GM18951 (cell line): ENCODE measurements around the gene DOCK10.

ENCODE experiments used
- POLR2A ChIP-seq: IDR thresholded peaks from 4 replicates; pipeline ENCODE4 v1.6.1; 2011; ENCODE audit warnings: mild to moderate bottlenecking; ENCODE audit not compliant: insufficient read length, insufficient read depth; ENCODE audit errors: extremely low read depth
- in situ Hi-C: fragments of 300-500 bp; cut with MboI; formaldehyde crosslinking; loops from one replicate; pipeline ENCODE4 v1.12.0; 2022; ENCODE audit warnings: low sequenced_read_pairs, mixed read lengths, inconsistent platforms; ENCODE audit not compliant: unreplicated experiment

DOCK10 gene

DNA sequence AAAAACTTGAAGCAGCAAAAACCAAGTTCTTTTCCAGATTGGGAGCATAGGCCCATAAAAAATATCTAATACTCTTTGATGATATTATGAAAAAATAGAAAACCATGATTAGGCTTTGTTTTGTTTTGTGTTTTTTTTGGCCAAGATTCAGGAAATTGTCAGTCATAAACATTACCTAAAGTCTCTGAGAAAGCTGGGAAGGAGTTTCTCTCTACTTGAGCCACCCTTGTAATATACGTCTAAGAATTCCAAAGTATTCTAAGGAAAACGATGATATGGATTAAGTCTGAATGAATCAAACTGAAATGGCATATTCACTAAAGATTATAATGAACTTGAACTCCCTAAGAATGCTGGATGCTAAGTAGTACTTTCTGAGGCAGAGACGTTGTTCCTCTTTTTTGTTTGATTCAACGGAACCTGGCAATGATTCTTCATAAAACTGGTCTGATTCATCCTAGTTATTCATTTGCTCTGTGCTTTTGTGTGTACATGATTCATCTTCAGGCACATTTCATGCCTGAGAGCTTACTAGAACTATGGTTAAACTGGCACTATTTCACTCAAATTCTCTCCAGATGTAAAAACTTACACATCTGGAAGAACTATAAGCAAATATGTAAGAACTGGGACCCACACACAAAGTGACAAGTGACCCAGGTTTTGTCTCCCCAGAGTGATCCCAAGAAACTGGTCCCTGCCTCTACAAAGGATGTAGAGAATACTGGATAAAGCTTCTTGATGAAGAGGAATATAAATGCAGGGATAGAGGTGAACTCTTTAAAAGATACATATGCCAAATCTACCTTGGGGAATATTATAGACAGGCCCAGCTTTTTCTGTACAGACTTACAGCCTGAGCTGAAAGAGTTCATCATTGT is 159.7 kb downstream of the DOCK10 start:
- no peak for TF ChIP-seq POLR2A
- in situ Hi-C loops: no loop called here

DNA sequence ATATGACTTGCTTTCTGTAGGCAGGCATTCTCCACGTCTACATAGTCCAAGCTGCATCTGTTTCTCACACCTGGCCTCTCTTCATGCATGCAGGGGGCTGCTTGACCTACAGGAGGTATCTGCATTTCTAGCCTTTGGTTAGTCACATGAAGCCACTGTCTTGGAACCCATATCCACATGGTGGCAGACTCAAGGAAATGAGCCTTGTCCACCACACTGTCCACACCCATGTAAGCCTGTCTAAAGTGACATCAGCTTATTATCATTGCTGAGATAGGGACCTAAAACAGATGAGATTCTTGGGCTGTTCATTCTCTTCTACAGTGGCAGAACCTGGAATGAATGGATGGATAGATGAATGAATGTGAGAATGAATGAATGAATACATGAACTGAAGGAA is 160.4 kb downstream of the DOCK10 start:
- in situ Hi-C loops: no loop called here
- no peak for TF ChIP-seq POLR2A

DNA sequence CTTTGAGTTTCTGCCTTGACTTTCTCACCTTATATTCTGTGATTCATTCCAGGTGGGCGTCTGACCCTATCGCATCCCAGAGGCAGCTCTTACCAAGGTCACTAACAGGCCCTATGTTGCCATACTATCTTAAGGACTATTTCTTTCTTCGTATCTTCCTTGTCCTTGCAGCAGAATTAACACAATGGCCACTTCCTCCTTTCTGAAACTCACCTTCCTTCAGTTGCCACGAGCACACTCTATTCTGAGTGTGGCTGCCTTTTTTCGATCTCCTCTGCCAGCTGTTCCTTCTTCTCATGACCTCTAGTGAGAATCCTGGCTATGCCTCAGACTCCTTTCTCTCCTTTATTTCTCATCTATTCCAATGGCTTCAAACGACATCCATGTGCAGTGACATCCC is 165.7 kb downstream of the DOCK10 start:
- no peak for TF ChIP-seq POLR2A
- in situ Hi-C loops: no loop called here

DNA sequence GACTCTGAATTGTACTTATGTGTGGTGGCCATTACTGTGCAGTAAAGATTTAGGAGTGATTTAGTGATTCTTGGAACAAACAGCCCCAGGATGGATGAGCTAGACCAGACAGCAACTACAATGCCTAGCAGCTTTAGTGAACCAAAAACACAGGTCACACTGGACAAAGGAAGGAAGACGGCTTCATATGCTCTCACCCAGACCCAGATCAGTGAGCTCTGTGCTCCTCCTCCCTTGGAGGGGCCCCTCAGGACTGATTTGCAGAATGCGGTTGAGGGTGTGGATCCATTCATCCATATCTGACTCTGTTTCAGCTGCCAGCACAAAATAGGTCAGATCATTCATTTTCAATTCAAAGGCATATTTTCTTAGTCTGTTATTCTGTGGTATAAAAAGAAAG is 166.4 kb downstream of the DOCK10 start:
- TF ChIP-seq POLR2A: no peak
- in situ Hi-C loops: no loop called here

DNA sequence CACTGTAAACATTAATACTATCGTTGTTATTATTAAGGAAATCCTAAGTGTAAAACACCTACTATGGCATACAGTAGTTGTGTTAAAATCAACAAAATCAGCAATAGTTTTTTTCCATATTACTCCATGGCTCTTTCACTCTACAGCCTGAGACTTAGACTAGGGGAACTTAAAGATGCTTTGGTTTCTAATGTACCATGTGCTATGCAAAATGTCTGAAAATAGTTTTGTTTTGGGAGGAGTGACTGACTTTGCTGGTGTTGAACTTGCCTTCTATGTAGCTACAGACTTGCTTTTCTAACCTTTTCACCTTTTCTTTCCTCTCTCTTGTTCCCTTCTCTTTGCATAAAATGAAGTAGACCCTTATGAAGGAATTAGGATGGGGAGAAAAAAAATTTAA is 167.1 kb downstream of the DOCK10 start:
- in situ Hi-C loops: no loop called here
- no peak for TF ChIP-seq POLR2A

DNA sequence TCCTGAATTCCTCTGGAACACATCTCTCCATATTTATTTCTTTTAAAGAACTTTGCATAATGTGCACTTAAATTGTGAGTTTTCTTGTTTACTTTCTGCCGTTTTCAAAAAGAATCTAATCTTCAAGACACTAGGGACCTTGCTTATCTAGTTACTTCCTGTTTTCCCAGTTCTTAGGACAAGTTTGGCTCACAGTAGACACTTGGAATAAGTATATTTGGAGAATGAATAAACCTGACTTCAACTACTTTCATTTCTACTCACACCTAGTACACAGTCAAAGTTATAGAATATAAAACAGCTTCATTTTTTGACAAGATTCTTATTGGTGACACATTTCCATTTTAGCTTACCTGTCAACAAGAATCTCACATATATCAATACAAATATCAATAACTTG is 170.5 kb downstream of the DOCK10 start:
- no peak for TF ChIP-seq POLR2A
- in situ Hi-C loops: no loop called here

DNA sequence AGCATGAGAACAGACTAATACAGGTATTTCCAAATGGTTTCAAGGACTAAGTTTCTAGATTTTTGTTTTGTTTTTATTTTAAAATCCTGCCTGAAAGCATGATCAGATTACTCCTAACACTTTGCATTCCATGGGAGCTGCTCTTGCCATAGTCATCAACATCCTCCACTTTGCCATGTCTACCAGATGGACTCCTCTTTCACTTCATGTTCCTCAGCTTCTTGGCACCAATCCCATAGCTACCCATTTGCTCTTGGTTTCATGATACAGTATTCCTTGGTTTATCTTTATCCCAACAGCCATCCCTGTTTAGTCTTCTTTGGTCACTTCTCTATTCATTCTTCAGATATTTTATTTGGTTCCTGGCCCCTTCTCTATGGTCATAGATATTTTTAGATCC is 171.9 kb downstream of the DOCK10 start:
- in situ Hi-C loops: no loop called here
- no peak for TF ChIP-seq POLR2A

DNA sequence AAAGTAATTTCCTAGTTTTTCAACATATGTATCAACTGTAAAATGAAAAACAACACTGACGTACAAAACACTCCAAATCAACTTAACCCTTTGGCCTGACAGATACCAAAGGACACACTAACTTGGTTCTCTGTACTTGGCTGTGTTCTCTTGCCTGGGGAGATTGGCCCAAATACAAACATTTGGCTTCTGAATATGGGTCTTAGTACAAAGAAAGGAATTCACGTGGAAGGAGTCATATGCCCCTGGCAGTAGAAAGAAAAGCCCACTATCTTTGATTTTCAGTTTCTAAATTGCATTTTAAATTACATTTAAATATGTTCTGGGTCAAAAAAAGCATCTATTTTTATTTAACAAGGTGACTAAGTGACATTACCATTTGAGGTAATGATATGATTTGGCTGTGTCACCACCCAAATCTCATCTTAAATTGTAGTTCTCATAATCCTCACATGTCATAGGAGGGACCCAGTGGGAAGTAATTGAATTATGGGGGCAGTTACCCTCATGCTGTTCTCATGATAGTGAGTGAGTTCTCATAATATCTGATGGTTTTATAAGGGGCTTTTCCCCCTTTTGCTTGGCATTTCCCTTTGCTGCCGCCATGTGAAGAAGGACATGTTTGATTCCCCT is 172.6 kb downstream of the DOCK10 start:
- no peak for TF ChIP-seq POLR2A
- in situ Hi-C loops: no loop called here

DNA sequence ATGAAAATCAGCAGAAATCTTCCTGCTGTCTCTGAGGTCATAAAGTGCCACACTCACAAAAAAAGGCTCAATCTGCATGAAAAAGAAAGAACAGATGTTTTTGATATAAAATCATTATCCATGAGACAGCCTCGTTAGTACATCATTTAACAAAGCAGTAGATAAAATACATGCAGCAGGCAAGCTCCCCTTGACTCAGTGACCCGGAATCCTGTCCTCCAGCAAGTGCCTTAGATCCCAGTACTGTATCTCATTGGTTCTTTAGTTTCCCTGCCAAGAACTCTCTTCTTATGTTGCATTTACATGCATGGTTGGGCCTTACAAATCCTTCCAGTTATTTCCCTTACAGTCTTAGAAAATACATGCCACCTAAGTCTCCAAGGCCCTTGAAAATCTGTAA is 177.3 kb downstream of the DOCK10 start:
- in situ Hi-C loops: no loop called here
- no peak for TF ChIP-seq POLR2A

DNA sequence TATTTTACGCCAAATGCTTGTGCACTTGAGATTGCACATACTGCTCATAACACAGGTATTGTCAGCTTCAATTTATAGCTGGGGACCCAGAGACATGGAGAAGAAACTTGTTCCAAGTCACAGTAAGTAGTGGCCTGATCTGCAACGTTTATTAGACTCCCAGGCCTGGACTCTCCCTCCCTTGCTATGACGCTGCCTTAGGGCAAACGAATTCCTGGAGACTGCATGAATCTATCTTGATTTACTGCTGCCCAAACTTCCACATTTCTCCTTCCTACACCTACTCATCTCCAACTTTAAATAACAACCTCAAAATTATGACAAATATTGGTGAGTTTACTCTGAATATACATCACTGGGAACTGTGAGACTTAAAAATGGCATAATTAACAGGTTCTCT is 181.0 kb downstream of the DOCK10 start:
- in situ Hi-C loops: no loop called here
- no peak for TF ChIP-seq POLR2A

DNA sequence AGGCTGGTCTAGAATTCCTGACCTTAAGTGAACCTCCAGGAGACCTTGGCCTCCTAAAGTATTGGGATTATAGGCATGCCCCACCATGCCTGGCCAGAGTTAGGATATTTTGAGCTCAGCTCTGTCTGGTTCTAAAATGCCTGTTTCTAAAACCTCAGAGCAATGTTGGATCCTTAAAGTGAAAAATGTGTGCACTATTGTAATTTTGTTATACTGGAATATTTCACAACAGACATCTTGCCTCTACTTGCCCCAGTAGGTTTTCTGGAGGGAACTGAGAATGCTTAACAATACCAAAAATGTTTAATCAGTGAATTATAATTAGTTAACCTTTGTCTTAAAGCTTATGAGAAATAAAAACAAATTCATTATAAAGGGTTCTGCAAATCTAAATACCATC is 181.5 kb downstream of the DOCK10 start:
- in situ Hi-C loops: no loop called here
- TF ChIP-seq POLR2A: no peak

DNA sequence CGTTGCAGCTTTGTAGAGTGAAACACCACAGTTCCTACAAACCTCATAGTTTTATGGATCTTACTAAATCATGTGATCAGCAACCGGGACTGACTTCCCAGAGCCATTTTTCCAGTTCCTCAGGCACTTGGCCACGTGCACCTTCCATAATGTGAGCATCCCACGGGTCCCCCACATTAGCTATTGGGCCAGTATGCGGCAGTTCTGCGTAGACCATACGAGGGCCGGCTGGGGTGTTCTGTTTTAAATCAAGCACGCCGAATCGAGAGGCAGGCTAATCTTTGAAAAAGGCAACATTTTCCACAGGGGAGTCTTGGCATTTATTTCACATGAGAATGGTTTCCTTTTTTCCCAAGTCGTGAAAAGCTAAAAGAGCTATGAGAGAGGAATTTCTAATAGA is 190.5 kb downstream of the DOCK10 start:
- in situ Hi-C loops: no loop called here
- no peak for TF ChIP-seq POLR2A

DNA sequence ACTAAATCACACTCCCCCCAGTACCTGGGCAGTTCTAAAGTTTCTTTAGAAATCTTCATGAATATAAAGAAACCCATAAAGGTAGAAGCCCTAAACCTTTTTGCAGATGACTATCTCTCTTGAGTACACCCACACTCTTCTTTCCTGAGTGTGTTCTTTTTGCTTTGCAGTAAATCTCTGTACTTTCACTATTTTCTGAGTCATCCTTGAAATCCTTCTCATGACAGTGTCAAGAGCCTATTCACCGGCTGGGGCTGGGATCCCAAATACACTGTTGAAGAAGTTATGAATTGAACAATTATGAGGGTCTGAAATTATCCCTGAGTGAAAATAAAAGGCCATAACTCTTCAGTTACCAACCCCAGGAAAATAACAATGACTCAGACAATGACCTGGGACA is 192.2 kb downstream of the DOCK10 start:
- no peak for TF ChIP-seq POLR2A
- in situ Hi-C loops: no loop called here

DNA sequence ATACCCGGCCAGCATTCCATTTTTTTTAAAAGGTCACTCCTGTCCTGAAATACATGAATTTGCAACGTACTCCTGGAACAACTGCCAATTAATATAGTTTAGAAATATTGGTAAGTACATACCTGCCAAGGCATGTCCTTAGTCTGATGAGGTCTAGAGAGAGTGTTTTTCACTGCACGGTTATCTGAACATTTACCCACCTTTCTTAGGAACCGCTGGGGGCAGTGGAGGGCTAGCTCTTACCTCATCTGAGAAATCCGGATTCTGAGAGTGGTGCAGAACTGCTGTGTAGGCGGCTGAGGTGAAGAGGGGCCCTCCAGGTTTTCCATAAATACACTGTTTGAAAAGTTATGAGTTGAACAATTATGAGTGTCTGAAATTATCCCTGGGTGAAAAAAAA is 193.0 kb downstream of the DOCK10 start:
- in situ Hi-C loops: no loop called here
- no peak for TF ChIP-seq POLR2A
